Measurements from ENCODE around the gene FAM83C. TPM values are rescaled to one million over a fixed set of nuclear protein-coding genes. Genes with fewer than 3 reads are reported as not detected.

The FAM83C gene
- total and polyA plus RNA-seq, 10 of the 15 experiments (the other 5 are each of a cell fraction or from before 2014, with no cell fraction given): not detected

DNA sequence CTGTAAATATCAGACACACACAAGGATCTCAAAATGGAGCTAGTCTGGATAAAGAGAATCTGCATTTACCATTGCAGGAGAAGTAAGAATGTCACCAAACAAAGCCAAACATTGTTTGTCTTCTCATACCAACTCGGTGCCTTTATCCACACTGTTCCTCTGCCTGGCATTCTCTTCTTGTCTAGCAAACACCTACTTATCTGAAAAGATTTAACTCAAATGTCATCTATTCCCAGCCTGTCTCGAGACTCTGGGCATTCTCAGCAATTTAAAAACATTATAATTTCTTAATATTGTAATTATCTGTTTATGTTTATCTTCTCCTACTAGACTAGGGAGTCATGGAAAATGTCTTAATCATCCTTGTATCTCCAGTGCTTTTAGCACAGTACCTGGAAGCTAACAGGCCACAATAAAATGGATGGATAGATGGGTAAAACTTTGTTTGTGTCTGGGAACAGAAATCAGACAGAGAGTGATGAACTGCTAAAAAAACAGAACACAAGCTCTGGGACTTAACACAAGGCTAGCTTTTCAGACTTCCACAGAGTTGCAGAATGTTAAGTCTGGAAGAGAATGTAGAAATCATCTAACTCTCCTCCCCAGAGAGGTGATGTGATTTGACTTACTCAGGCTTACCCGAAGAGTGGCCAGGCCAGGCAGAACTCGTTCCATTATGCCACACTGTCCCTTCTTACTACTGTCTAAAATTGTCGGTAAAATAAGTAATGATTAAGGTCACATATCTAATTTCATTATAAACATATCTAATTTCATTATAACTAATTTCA lies 42.3 kb upstream of the FAM83C start:
- POLR2A ChIA-PET: interaction anchor here (1.5 kb wide), 1 partner anchor 11 kb away, joined by 3 read pairs; no protein-coding TSS in a partner anchor
- no peak for FAIRE-seq

More for the DNA sequence above, 42.3 kb upstream of the FAM83C start:
- DNase-seq (ENCODE audit: low read depth, low spot score) (no peak), ATAC-seq (no peak)
- no peaks in the 10 kb centered on the region for H4K20me1 ChIP-seq (ENCODE audit: control insufficient read depth, insufficient read depth)
- H3K79me2 ChIP-seq (ENCODE audit: control insufficient read depth, insufficient read depth, low read length): no peaks in the 10 kb centered on the region
- no peak overlapping the region for H2AFZ ChIP-seq (ENCODE audit: control insufficient read depth, low read depth, low read length)
- 96% methylated on average over 5 of the region's 5 CpGs for WGBS (ENCODE audit: insufficient coverage, insufficient replicate concordance, low lambda C conversion rate, missing lambda C conversion rate)
- TF ChIP-seq CBX3 (IDR thresholded peaks at IDR 0.05; ENCODE audit: borderline replicate concordance, low read depth) (no peak), KLF5 (IDR thresholded peaks at IDR 0.05; ENCODE audit: partially characterized antibody) (no peak), ZNF217 (IDR thresholded peaks at IDR 0.05) (no peak), EGR1 (IDR thresholded peaks at IDR 0.05; ENCODE audit: borderline replicate concordance in 1 of 2, low read depth in 2 of 2, low read length in 2 of 2) (no peak), SMAD5 (IDR thresholded peaks at IDR 0.05; ENCODE audit: low read depth) (no peak), SMC3 (IDR thresholded peaks at IDR 0.05; ENCODE audit: borderline replicate concordance, low read length) (no peak)
- TF ChIP-seq, protein P1, sequence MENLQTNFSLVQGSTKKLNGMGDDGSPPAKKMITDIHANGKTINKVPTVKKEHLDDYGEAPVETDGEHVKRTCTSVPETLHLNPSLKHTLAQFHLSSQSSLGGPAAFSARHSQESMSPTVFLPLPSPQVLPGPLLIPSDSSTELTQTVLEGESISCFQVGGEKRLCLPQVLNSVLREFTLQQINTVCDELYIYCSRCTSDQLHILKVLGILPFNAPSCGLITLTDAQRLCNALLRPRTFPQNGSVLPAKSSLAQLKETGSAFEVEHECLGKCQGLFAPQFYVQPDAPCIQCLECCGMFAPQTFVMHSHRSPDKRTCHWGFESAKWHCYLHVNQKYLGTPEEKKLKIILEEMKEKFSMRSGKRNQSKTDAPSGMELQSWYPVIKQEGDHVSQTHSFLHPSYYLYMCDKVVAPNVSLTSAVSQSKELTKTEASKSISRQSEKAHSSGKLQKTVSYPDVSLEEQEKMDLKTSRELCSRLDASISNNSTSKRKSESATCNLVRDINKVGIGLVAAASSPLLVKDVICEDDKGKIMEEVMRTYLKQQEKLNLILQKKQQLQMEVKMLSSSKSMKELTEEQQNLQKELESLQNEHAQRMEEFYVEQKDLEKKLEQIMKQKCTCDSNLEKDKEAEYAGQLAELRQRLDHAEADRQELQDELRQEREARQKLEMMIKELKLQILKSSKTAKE (IDR thresholded peaks at IDR 0.05; ENCODE audit: low read depth, poor library complexity, severe bottlenecking): no peak
- TF ChIP-seq, protein P2, sequence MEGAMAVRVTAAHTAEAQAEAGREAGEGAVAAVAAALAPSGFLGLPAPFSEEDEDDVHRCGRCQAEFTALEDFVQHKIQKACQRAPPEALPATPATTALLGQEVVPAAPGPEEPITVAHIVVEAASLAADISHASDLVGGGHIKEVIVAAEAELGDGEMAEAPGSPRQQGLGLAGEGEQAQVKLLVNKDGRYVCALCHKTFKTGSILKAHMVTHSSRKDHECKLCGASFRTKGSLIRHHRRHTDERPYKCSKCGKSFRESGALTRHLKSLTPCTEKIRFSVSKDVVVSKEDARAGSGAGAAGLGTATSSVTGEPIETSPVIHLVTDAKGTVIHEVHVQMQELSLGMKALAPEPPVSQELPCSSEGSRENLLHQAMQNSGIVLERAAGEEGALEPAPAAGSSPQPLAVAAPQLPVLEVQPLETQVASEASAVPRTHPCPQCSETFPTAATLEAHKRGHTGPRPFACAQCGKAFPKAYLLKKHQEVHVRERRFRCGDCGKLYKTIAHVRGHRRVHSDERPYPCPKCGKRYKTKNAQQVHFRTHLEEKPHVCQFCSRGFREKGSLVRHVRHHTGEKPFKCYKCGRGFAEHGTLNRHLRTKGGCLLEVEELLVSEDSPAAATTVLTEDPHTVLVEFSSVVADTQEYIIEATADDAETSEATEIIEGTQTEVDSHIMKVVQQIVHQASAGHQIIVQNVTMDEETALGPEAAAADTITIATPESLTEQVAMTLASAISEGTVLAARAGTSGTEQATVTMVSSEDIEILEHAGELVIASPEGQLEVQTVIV (IDR thresholded peaks at IDR 0.05; ENCODE audit: borderline replicate concordance, partially characterized antibody): no peak
- TF ChIP-seq, protein P3, sequence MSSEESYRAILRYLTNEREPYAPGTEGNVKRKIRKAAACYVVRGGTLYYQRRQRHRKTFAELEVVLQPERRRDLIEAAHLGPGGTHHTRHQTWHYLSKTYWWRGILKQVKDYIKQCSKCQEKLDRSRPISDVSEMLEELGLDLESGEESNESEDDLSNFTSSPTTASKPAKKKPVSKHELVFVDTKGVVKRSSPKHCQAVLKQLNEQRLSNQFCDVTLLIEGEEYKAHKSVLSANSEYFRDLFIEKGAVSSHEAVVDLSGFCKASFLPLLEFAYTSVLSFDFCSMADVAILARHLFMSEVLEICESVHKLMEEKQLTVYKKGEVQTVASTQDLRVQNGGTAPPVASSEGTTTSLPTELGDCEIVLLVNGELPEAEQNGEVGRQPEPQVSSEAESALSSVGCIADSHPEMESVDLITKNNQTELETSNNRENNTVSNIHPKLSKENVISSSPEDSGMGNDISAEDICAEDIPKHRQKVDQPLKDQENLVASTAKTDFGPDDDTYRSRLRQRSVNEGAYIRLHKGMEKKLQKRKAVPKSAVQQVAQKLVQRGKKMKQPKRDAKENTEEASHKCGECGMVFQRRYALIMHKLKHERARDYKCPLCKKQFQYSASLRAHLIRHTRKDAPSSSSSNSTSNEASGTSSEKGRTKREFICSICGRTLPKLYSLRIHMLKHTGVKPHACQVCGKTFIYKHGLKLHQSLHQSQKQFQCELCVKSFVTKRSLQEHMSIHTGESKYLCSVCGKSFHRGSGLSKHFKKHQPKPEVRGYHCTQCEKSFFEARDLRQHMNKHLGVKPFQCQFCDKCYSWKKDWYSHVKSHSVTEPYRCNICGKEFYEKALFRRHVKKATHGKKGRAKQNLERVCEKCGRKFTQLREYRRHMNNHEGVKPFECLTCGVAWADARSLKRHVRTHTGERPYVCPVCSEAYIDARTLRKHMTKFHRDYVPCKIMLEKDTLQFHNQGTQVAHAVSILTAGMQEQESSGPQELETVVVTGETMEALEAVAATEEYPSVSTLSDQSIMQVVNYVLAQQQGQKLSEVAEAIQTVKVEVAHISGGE (CRISPR knock-in tag; IDR thresholded peaks at IDR 0.05): no peak
- H3K4me1 ChIP-seq (ENCODE audit: control insufficient read depth, insufficient read depth, low read length): no peaks in the 10 kb centered on the region
- H3K4me3 ChIP-seq: no peak overlapping the region
- H3K9me3 ChIP-seq (replicated peaks; ENCODE audit: control insufficient read depth, insufficient read depth, low read length): no peaks in the 10 kb centered on the region
- RAD21 ChIA-PET (ENCODE audit: unreplicated experiment): no interaction called here
- in situ Hi-C loops (cut with MboI): no loop called here
- CTCF ChIA-PET: interaction anchor here (0.6 to 1.7 kb wide), 4 partner anchors 24 to 469 kb away, joined by 3 to 7 read pairs (median 4); no protein-coding TSS in a partner anchor
- SMC1A ChIA-PET (ENCODE audit: uncharacterized antibody, unreplicated experiment): interaction anchor here (1.5 kb wide), 1 partner anchor 18 kb away, joined by 3 read pairs; no protein-coding TSS in a partner anchor
- H3K36me3 ChIP-seq (ENCODE audit: control insufficient read depth in 2 of 2, insufficient read depth in 2 of 2, low read length in 1 of 2): peaks cover 0 to 4% of the 10 kb centered on the region in 2 experiments; a peak in 2 of 4 replicates
- intact Hi-C loops (cut with micrococcal nuclease; ENCODE audit: unreplicated experiment): no loop called here
- no peaks in the 10 kb centered on the region for H3K27me3 ChIP-seq (replicated peaks in 1 of 2; ENCODE audit: control insufficient read depth in 2 of 2, insufficient read depth in 2 of 2, low read length in 1 of 2)
- no peak overlapping the region for H3K27ac ChIP-seq (ENCODE audit: control insufficient read depth, insufficient read depth)
- no peak overlapping the region for H3K9ac ChIP-seq (ENCODE audit: control insufficient read depth, insufficient read depth, low read length)
- no peak overlapping the region for H3K4me2 ChIP-seq (ENCODE audit: control insufficient read depth, insufficient read depth)
- BruUV-seq (replicated peaks): no TSS peak
